IPS-NIHi7 (cell line): ENCODE data around the gene TTC38.
A peak's percentile ranks its signal among the peaks of the same experiment; 100 is the strongest.
"Not testable (repeated sequence)": the region's sequence is repeated elsewhere in the genome, so short reads cannot be mapped to it uniquely, and the experiment has no call there.

Experiments used
- DNase-seq: peaks from one replicate; pipeline ENCODE4 v3.0.0; 2012; ENCODE audit warnings: mixed read lengths; ENCODE audit errors: extremely low spot score

Gene TTC38

GRCh38 chr22:46246178-46246577 is 21.6 kb upstream of the TTC38 start:
- no peak for DNase-seq

GRCh38 chr22:46247443-46247975 is 20.3 kb upstream of the TTC38 start:
- DNase-seq: no peak

- DNase-seq: peak; percentile 94
These were observed 17.6 kb upstream of the TTC38 start, which contains the start of gene CDPF1 for GRCh38 chr22:46250035-46250782. CDPF1 (minus strand) TSS chr22:46250293; CDS start chr22:46248284, 2,009 bp downstream.

GRCh38 chr22:46250783-46251125 is 17.1 kb upstream of the TTC38 start:
- no peak for DNase-seq

GRCh38 chr22:46251266-46251665 is 16.5 kb upstream of the TTC38 start:
- no peak for DNase-seq

- DNase-seq: no peak
These were observed 15.9 kb upstream of the TTC38 start for GRCh38 chr22:46251816-46252380.

- DNase-seq: no peak
These were observed 11.3 kb upstream of the TTC38 start for GRCh38 chr22:46256358-46256958.

- DNase-seq: no peak
These were observed 8.4 kb upstream of the TTC38 start for GRCh38 chr22:46259374-46259773.

GRCh38 chr22:46260038-46260437 is 7.8 kb upstream of the TTC38 start:
- DNase-seq: no peak

GRCh38 chr22:46262449-46263215 is 5.2 kb upstream of the TTC38 start:
- DNase-seq: peak; percentile 77

GRCh38 chr22:46263216-46263590 is 4.6 kb upstream of the TTC38 start, which contains the start of gene PKDREJ:
PKDREJ (minus strand) TSS chr22:46263343; CDS start chr22:46263322, 21 bp downstream.
- DNase-seq: no peak

- not testable (repeated sequence) for DNase-seq
These were observed 3.3 kb upstream of the TTC38 start for GRCh38 chr22:46264520-46264919.

- DNase-seq: not testable (repeated sequence)
These were observed 2.2 kb upstream of the TTC38 start for GRCh38 chr22:46265627-46266026.

- no peak for DNase-seq
These were observed 1.8 kb downstream of the TTC38 start for GRCh38 chr22:46269564-46269963.

GRCh38 chr22:46272196-46272595 is 4.4 kb downstream of the TTC38 start:
- DNase-seq: no peak

GRCh38 chr22:46272762-46273431 is 5.1 kb downstream of the TTC38 start:
- DNase-seq: no peak

GRCh38 chr22:46273432-46274148 is 5.8 kb downstream of the TTC38 start:
- DNase-seq: no peak

- DNase-seq: no peak
These were observed 6.6 kb downstream of the TTC38 start for GRCh38 chr22:46274381-46274780.

- DNase-seq: no peak
These were observed 7.8 kb downstream of the TTC38 start for GRCh38 chr22:46275455-46276122.

- DNase-seq: no peak
These were observed 8.8 kb downstream of the TTC38 start for GRCh38 chr22:46276563-46276962.
